ENCODE measurements around the gene GRK4.

- TF ChIP-seq CTCF (IDR thresholded peaks at IDR 0.05): no peak
- TF ChIP-seq ZFX (IDR thresholded peaks at IDR 0.05; ENCODE audit: borderline replicate concordance): no peak
These were observed 123.9 kb downstream of the GRK4 start for GRCh38 chr4:3087115-3087797.

Data from 22Rv1 (cell line).